Measurements from ENCODE around the gene PNPLA7.

The PNPLA7 gene

DNA sequence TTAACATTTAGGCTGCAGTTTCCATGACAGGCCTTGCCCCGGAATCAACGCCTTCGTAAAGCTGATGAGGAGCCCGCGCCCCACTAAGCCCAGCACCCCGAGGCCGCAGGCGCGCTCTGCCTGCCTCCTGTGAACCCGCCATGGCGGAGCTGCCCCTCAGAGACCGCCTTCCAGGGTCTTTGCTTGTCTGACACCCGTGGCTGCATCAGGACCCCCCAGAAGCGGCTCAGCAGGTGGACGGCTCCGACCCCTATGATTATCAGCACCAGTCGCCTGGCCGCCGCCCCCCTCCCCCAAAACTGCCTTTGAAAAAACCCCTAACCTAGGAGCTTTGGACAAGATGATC, 29.0 kb upstream of the PNPLA7 start:
- no peak for DNase-seq
- H3K9me3 ChIP-seq (ENCODE audit: severe bottlenecking): no peaks in the 10 kb centered on the region
- peaks cover 68% of the 10 kb centered on the region for H3K36me3 ChIP-seq
- TF ChIP-seq, protein P1, sequence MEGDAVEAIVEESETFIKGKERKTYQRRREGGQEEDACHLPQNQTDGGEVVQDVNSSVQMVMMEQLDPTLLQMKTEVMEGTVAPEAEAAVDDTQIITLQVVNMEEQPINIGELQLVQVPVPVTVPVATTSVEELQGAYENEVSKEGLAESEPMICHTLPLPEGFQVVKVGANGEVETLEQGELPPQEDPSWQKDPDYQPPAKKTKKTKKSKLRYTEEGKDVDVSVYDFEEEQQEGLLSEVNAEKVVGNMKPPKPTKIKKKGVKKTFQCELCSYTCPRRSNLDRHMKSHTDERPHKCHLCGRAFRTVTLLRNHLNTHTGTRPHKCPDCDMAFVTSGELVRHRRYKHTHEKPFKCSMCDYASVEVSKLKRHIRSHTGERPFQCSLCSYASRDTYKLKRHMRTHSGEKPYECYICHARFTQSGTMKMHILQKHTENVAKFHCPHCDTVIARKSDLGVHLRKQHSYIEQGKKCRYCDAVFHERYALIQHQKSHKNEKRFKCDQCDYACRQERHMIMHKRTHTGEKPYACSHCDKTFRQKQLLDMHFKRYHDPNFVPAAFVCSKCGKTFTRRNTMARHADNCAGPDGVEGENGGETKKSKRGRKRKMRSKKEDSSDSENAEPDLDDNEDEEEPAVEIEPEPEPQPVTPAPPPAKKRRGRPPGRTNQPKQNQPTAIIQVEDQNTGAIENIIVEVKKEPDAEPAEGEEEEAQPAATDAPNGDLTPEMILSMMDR (IDR thresholded peaks at IDR 0.05; ENCODE audit: low read depth, low read length): no peak
- H3K4me3 ChIP-seq (ENCODE audit: low read depth, low read length): peak overlapping the region; percentile 32
- H3K27ac ChIP-seq: peak overlapping the region; percentile 95
- no peaks in the 10 kb centered on the region for H3K27me3 ChIP-seq (ENCODE audit: insufficient read depth, low read depth, severe bottlenecking)

DNA sequence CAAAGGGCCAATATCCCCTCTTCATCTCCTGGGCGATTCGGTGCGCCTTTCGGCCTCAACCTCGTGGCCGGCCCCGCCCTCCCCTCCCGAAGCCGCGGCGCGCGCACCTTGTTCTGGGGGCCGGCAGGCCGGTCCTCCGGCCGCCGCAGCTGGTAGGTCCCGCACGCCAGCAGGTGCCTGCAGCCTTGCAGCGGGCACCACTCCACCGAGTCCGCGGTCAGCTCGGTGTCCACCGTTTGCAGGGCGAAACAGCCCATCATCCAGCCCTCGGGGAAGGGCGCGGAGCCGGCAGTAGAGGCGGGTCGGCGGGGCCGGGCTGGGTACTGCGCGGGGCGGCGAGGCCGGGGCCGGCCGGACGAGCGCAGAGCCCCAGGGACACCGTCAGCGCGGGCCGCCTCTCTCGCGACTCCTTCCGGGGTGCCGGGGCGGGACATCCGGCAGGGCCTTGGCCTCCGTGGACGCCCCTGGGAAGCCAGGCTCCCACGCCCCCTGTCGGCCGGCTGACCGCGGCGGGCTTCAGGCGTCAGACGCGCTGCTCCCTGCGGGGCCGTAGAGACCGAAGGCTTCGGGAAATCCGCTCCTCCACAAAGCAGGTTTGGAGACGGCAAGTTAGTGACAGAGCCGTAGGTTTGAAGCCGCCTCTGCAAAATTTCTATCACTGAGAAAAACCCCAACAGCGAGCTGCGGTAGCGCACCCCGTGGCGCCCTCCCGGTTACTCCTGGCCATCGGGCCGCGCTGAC, 28.5 kb upstream of the PNPLA7 start, which contains the start of gene DPH7:
Gene DPH7, minus strand, starts transcription at position 408 of the 741 bp plus-strand sequence. Its CDS starts 148 bp downstream, at position 260.
- DNase-seq: peak; percentile 95
- H3K27me3 ChIP-seq (ENCODE audit: insufficient read depth, low read depth, severe bottlenecking): no peaks in the 10 kb centered on the region
- H3K9me3 ChIP-seq (ENCODE audit: severe bottlenecking): no peaks in the 10 kb centered on the region
- TF ChIP-seq, protein P1 (IDR thresholded peaks at IDR 0.05; ENCODE audit: low read depth, low read length): peak; percentile 94
- H3K27ac ChIP-seq: peak within 1 kb of the TSS; percentile 95
- peak within 1 kb of the TSS; percentile 91 for H3K4me3 ChIP-seq (ENCODE audit: low read depth, low read length)
- peaks cover 69% of the 10 kb centered on the region for H3K36me3 ChIP-seq

DNA sequence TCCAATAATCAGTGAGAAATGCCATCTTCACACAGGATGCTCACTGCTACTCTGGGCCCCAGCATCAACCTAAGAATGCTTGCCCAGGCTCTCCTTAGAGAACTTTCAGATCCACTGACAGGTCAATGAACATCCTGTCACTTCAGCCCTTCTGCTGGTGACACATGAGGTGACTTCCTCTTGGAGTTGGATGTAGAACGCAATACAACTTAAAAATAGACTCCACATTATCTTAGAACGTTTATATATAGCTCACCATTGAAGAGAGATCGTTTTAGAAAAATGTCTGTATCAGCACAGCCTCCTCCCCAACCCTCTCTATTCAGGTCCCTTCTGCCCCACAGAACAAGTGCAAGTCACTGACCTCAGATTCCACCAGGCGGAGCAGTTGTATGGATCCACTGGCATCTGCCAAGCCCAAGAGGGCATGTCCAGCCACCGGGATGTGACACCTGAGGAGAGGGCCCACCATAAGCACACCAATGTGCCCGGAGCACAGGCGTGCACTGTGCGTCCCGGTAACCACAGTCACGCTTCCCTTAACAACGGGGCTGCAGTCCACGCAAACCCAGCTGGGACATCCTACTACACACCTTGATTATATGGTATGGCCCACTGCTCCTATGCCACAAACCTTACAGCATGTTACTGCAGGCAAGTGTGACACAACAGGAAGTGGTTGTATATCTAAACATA, 25.7 kb upstream of the PNPLA7 start:
- Histone ChIP-seq H3K27me3 (ENCODE audit: insufficient read depth, low read depth, severe bottlenecking) (no peaks in the 10 kb centered on the region), H3K9me3 (ENCODE audit: severe bottlenecking) (no peaks in the 10 kb centered on the region), H3K27ac (no peak overlapping the region), H3K36me3 (peaks cover 56% of the 10 kb centered on the region), H3K4me3 (ENCODE audit: low read depth, low read length) (no peak overlapping the region)
- TF ChIP-seq, protein P1 (IDR thresholded peaks at IDR 0.05; ENCODE audit: low read depth, low read length): no peak
- DNase-seq: no peak

DNA sequence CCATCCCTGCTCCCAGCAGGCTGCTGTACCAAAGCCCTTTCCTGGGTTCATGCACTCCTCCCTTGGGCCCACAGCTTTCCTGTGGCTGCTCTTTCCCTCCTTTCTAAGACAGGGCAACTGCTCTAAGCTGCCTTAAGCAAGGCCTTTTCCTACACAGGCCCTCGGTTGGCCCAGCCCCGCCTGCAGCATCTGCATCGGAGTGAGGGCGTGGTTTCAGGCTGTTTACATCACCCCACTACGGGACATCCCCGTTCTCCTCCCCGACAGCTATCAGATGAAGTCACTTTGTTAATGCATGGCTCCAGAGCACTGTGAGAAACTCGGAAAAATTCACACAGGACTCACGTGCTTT, 25.1 kb upstream of the PNPLA7 start:
- DNase-seq: no peak
- H3K27ac ChIP-seq: no peak overlapping the region
- H3K36me3 ChIP-seq: peaks cover 61% of the 10 kb centered on the region
- H3K9me3 ChIP-seq (ENCODE audit: severe bottlenecking): no peaks in the 10 kb centered on the region
- H3K4me3 ChIP-seq (ENCODE audit: low read depth, low read length): no peak overlapping the region
- TF ChIP-seq, protein P1 (IDR thresholded peaks at IDR 0.05; ENCODE audit: low read depth, low read length): no peak
- H3K27me3 ChIP-seq (ENCODE audit: insufficient read depth, low read depth, severe bottlenecking): no peaks in the 10 kb centered on the region

DNA sequence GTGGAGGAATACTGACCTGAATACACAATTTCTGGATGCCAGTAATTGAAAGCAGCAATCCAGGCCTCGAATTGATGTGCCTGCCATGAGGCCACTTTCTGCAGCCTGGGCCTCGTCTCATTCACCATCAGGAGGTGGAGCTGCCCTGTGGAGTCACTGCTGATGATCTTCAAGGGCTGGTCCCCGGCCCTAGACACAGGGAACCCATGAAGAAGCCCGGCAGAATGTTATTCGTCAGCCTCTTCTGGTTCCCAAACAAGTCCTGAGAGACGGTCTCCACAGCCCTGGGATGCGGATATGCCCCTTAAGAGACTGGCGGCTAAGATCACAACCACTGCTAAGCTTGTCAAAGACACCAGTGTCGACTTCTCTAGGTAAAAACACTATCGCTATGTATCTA, 24.0 kb upstream of the PNPLA7 start:
- TF ChIP-seq, protein P1 (IDR thresholded peaks at IDR 0.05; ENCODE audit: low read depth, low read length): no peak
- DNase-seq: no peak
- Histone ChIP-seq H3K4me3 (ENCODE audit: low read depth, low read length) (no peak overlapping the region), H3K27me3 (ENCODE audit: insufficient read depth, low read depth, severe bottlenecking) (no peaks in the 10 kb centered on the region), H3K27ac (no peak overlapping the region), H3K36me3 (peaks cover 59% of the 10 kb centered on the region), H3K9me3 (ENCODE audit: severe bottlenecking) (no peaks in the 10 kb centered on the region)
